PFSK-1 (cell line): ENCODE results near the gene APBB2.

Experiments used
- POLR2AphosphoS5 ChIP-seq: IDR thresholded peaks from 2 replicates; pipeline ENCODE4 v1.6.1; 2012; ENCODE audit warnings: low read depth, mild to moderate bottlenecking, control low read depth, low read length, moderate library complexity
- TAF1 ChIP-seq: IDR thresholded peaks from 2 replicates; pipeline ENCODE4 v1.6.1; 2012; ENCODE audit warnings: low read length, control low read depth, borderline replicate concordance; ENCODE audit not compliant: insufficient read depth

DNA sequence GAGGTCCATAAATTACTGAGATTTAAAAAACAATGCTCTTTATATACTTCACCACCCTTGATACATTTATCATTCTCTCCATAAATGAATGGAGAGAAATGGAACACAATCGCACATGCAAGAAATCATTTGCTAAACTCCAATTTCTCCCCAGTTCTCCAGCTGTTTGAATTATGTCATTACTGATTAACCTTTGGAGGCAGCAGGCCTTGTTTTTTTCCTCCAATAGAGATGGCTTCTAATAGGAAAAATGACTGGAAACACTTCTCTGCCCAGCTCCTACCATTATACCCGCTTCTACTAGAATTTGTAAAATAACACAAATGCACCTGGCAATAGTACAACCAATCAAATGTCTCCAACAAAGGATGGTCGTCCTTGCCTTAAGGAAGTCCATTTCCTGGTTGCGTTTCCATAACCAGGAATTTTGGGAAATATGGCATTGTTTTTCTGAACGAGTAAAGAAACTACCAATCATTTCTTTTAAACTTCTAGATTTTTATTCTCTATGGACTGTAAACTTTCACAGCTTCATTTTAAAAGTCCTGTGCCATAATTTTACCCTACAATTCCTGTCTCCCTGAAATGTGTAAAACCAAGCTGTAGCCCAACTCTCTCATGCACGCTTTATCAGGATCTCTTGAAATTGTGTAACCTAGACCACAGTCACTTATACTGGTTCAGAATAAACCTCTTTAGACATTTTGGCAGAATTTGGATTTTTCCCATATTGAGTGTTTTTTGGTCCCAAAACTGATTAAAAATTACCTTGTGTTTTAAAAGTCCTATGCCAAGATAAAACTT lies 60.1 kb downstream of the APBB2 start:
- TF ChIP-seq TAF1, result no peak
- no peak for TF ChIP-seq POLR2AphosphoS5
